B cell (primary cell): ENCODE results near the gene CD4. TPM values are rescaled to one million over a fixed set of nuclear protein-coding genes. Genes with fewer than 3 reads are reported as not detected.

Experiments used
- ATAC-seq: fragments of 200-7000 bp; cut with Tn5 transposase; one replicate; pipeline ENCODE4 v1.10.0; 2021; ENCODE audit warnings: low read depth, mild to moderate bottlenecking, moderate number of reproducible peaks, moderate library complexity
- CTCF ChIA-PET: fragments of 350-600 bp; sonication (Branson Sonifier 250); formaldehyde crosslinking; loops from one replicate; lab custom pipeline; 2021; ENCODE audit warnings: antibody characterized with exemption, inconsistent platforms; lab: Charles Lee
- POLR2A ChIA-PET: fragments of 350-600 bp; sonication (Branson Sonifier 250); formaldehyde crosslinking; loops from one replicate; lab custom pipeline; 2021; ENCODE audit warnings: antibody characterized with exemption; lab: Charles Lee
- DNase-seq: peaks from one replicate; pipeline ENCODE4 v3.0.0; 2013
- H2AFZ ChIP-seq: 2 replicates; pipeline ENCODE4 v1.6.1; 2012; ENCODE audit warnings: mild to moderate bottlenecking, low read depth, low read length; ENCODE audit not compliant: insufficient read depth, poor library complexity, severe bottlenecking
- H3K27ac ChIP-seq, 2 donors: 1 replicate in 1 of 2; 2 replicates in 1 of 2; pipeline ENCODE4 v1.5.1; 2012 to 2013; ENCODE audit warnings: low read length in 2 of 2, mild to moderate bottlenecking in 2 of 2, moderate library complexity in 1 of 2
- H3K27me3 ChIP-seq, 4 experiments: fragments of 200-600 bp in 1 of 4; sonication (generic) in 1 of 4; replicated peaks in 1 of 4; 1 replicate in 2 of 4; 2 replicates in 2 of 4; pipeline versions ENCODE4 v1.6.1 to v1.7.0; 2013 to 2016; ENCODE audit warnings: low read length in 3 of 4, mild to moderate bottlenecking in 2 of 4, mixed read lengths in 1 of 4, moderate library complexity in 1 of 4; ENCODE audit not compliant: insufficient read depth in 4 of 4, control insufficient read depth in 3 of 4; ENCODE audit errors: control extremely low read depth in 1 of 4
- H3K36me3 ChIP-seq, 2 experiments: replicated peaks in 1 of 2; 1 replicate in 1 of 2; 2 replicates in 1 of 2; pipeline versions ENCODE4 v1.6.1 to v1.7.1; 2013; ENCODE audit warnings: low read length in 1 of 2; ENCODE audit not compliant: insufficient read depth in 2 of 2, control insufficient read depth in 1 of 2; ENCODE audit errors: control extremely low read depth in 1 of 2, extremely low read depth in 1 of 2
- H3K4me1 ChIP-seq, 2 donors: fragments of 200-600 bp in 1 of 2; sonication (generic) in 1 of 2; 1 replicate in 1 of 2; 2 replicates in 1 of 2; pipeline versions ENCODE4 v1.5.1 to v1.6.1; 2013 to 2017; ENCODE audit warnings: low read length in 2 of 2; ENCODE audit not compliant: control insufficient read depth in 2 of 2, insufficient read depth in 2 of 2
- H3K4me2 ChIP-seq: replicated peaks from 2 replicates; pipeline ENCODE3; 2012; ENCODE audit warnings: mild to moderate bottlenecking, low read depth, low read length; ENCODE audit not compliant: poor library complexity, severe bottlenecking
- H3K4me3 ChIP-seq, 5 experiments: fragments of 200-600 bp in 1 of 5; sonication (generic) in 1 of 5; 1 replicate in 3 of 5; 2 replicates in 2 of 5; pipeline versions ENCODE4 v1.5.1 to v1.7.0; 2011 to 2016; ENCODE audit warnings: low read length in 4 of 5, mild to moderate bottlenecking in 4 of 5, low read depth in 2 of 5, control low read depth in 1 of 5, moderate library complexity in 1 of 5; ENCODE audit not compliant: insufficient read depth in 1 of 5; ENCODE audit errors: control extremely low read depth in 1 of 5, extremely low read depth in 1 of 5
- H3K79me2 ChIP-seq: fragments of 200-600 bp; sonication (generic); one replicate; pipeline ENCODE4 v1.6.0; 2016; ENCODE audit warnings: low read length; ENCODE audit not compliant: control insufficient read depth, insufficient read depth
- H3K9ac ChIP-seq: fragments of 200-600 bp; sonication (generic); 2 replicates; pipeline ENCODE4 v1.6.1; 2017; ENCODE audit warnings: mild to moderate bottlenecking, low read length, moderate library complexity
- H3K9me3 ChIP-seq, 3 donors: one replicate each; pipeline versions ENCODE4 v1.6.1 to v1.7.1; 2013; ENCODE audit warnings: low read length in 2 of 3; ENCODE audit not compliant: control insufficient read depth in 2 of 3, insufficient read depth in 1 of 3; ENCODE audit errors: control extremely low read depth in 1 of 3
- H4K20me1 ChIP-seq: 2 replicates; pipeline ENCODE4 v1.6.0; 2012; ENCODE audit warnings: mild to moderate bottlenecking, low read length; ENCODE audit not compliant: insufficient read depth, control insufficient read depth, poor library complexity, severe bottlenecking
- H3K27ac Mint-ChIP-seq: one replicate; pipeline ENCODE4 v1.8.0; 2021; ENCODE audit warnings: mixed read lengths
- H3K27me3 Mint-ChIP-seq: one replicate; pipeline ENCODE4 v1.8.0; 2021; ENCODE audit warnings: mixed read lengths
- H3K4me1 Mint-ChIP-seq: one replicate; pipeline ENCODE4 v1.8.0; 2021; ENCODE audit warnings: mixed read lengths
- H3K4me3 Mint-ChIP-seq: one replicate; pipeline ENCODE4 v1.8.0; 2021; ENCODE audit warnings: mixed read lengths
- H3K9me3 Mint-ChIP-seq: one replicate; pipeline ENCODE4 v1.8.0; 2022; ENCODE audit warnings: mixed read lengths; ENCODE audit not compliant: insufficient read depth
- EZH2 ChIP-seq: IDR thresholded peaks from 2 replicates; pipeline ENCODE4 v1.6.1; 2012; ENCODE audit warnings: borderline replicate concordance, low read depth, mild to moderate bottlenecking, moderate library complexity, low read length; ENCODE audit not compliant: insufficient read depth, poor library complexity, severe bottlenecking
- WGBS: methylation state at CpG from one replicate; pipeline ENCODE4 v1.1.5; 2013; ENCODE audit warnings: missing lambda C conversion rate; ENCODE audit not compliant: insufficient coverage; 5-methylcytosine and 5-hydroxymethylcytosine counted together
- intact Hi-C: fragments of 100-400 bp; cut with micrococcal nuclease; formaldehyde crosslinking; loops from one replicate; pipeline ENCODE4 v1.10.0; 2022
- polyA plus RNA-seq: library from polyadenylated mRNA; depleted of rRNA; stranded (reverse); fragments of >200 nt; gene quantifications from 2 replicates; pipeline ENCODE4 v1.2.3, GENCODE V29; 2012
- total RNA-seq, 2 donors: library from RNA; stranded (reverse); fragments of 120-200 nt in 1 of 2; gene quantifications; 1 replicate in 1 of 2; 2 replicates in 1 of 2; pipeline versions ENCODE4 v1.2.3 to v1.2.4, GENCODE V29; 2013 to 2022
- TF ChIP-seq, protein P1 (sequence below): fragments of 200-600 bp; IDR thresholded peaks from one replicate; pipeline ENCODE4 v1.8.0; 2022; ENCODE audit warnings: antibody characterized with exemption, mild to moderate bottlenecking

Gene CD4
- total and polyA plus RNA-seq, 2 donors (not counting 1 experiment from before 2014, with no cell fraction given): 0.49 to 2.2 TPM

DNA sequence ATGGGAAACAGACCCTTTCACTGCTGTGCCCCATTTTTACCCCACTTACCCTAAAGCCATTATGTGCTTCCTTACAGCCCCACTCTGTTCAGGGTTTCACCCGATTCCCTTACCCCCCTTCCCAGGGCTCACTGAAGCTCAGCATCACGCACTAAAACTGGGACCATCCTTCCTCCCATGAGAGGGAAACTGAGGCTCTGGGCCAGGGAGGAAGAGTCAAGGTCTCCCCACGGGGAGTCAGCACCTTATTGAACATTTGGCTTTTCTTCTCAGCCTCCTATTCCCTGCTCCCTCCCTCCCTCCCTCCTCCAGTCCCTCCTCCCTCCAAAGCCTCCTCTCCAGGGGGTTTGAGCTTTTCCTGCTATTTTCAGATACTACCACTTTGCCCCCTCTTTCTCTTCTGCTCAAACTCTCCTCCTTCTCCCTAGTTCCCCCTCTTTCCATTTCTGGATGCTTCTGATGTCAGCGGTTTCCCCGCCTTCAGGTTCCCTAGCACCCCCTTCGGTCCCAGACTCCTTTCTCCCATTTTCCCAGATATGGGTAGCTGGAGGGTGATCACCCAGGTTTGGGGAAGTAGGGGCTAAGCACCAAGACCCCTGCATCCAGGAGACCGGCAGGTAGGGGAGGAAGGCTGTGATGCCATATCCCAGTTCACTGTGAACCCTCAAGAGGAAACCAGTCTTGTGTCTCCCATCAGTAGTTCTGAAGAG, 33.3 kb downstream of the CD4 start:
- no peaks in the 10 kb centered on the region for H3K9me3 Mint-ChIP-seq
- intact Hi-C loops: no loop called here
- Histone ChIP-seq H3K9me3 (peaks cover 0 to 13% (median 0%) of the 10 kb centered on the region in 3 donors), H3K4me3 (no peak overlapping the region), H3K9ac (no peak overlapping the region), H3K4me1 (peaks cover 21 to 23% of the 10 kb centered on the region in 2 donors), H3K27ac (no peak overlapping the region), H3K36me3 (no peaks in the 10 kb centered on the region), H4K20me1 (no peaks in the 10 kb centered on the region), H3K27me3 (peaks cover 0 to 67% (median 29%) of the 10 kb centered on the region in 4 experiments), H3K79me2 (no peaks in the 10 kb centered on the region), H3K4me2 (no peak overlapping the region), H2AFZ (no peak overlapping the region)
- no peak for TF ChIP-seq EZH2
- TF ChIP-seq, protein P1, sequence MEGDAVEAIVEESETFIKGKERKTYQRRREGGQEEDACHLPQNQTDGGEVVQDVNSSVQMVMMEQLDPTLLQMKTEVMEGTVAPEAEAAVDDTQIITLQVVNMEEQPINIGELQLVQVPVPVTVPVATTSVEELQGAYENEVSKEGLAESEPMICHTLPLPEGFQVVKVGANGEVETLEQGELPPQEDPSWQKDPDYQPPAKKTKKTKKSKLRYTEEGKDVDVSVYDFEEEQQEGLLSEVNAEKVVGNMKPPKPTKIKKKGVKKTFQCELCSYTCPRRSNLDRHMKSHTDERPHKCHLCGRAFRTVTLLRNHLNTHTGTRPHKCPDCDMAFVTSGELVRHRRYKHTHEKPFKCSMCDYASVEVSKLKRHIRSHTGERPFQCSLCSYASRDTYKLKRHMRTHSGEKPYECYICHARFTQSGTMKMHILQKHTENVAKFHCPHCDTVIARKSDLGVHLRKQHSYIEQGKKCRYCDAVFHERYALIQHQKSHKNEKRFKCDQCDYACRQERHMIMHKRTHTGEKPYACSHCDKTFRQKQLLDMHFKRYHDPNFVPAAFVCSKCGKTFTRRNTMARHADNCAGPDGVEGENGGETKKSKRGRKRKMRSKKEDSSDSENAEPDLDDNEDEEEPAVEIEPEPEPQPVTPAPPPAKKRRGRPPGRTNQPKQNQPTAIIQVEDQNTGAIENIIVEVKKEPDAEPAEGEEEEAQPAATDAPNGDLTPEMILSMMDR: no peak
- no peak overlapping the region for H3K27ac Mint-ChIP-seq
- peaks cover 19% of the 10 kb centered on the region for H3K4me1 Mint-ChIP-seq
- H3K4me3 Mint-ChIP-seq: no peak overlapping the region
- WGBS: 71% methylated on average over 1 of the region's 7 CpGs
- ChIA-PET POLR2A (no interaction called here), CTCF (interaction anchor here (1.0 to 6.2 kb wide), 3 partner anchors 11 to 69 kb away, joined by 3 to 33 read pairs (median 31); partner anchors contain the start of gene MLF2)
- DNase-seq: no peak
- H3K27me3 Mint-ChIP-seq: peaks cover 65% of the 10 kb centered on the region
- no peak for ATAC-seq
